IPS-18c (cell line): ENCODE data around the gene TCP11L1.

Experiments used
- H3K4me3 ChIP-seq: 2 replicates; pipeline ENCODE4 v1.7.0; 2013; ENCODE audit warnings: low read depth, mild to moderate bottlenecking, low read length, moderate library complexity; ENCODE audit not compliant: insufficient read depth
- H3K9me3 ChIP-seq: one replicate; pipeline ENCODE4 v1.6.1; 2013; ENCODE audit warnings: mild to moderate bottlenecking, low read length, moderate library complexity; ENCODE audit not compliant: control insufficient read depth, insufficient read depth

Gene TCP11L1

GRCh38 chr11:33055375-33055774 lies 16.0 kb downstream of the TCP11L1 start:
- Histone ChIP-seq H3K4me3 (no peak overlapping the region), H3K9me3 (peaks cover 2% of the 10 kb centered on the region)

GRCh38 chr11:33057284-33057683 lies 17.9 kb downstream of the TCP11L1 start:
- Histone ChIP-seq H3K4me3 (no peak overlapping the region), H3K9me3 (peaks cover 2% of the 10 kb centered on the region)

- no peaks in the 10 kb centered on the region for H3K9me3 ChIP-seq
- H3K4me3 ChIP-seq = no peak overlapping the region
These were observed 20.1 kb downstream of the TCP11L1 start for GRCh38 chr11:33059331-33060007.

GRCh38 chr11:33060271-33060670 lies 20.9 kb downstream of the TCP11L1 start:
- no peak overlapping the region for H3K4me3 ChIP-seq

GRCh38 chr11:33062137-33062536 lies 22.8 kb downstream of the TCP11L1 start:
- H3K4me3 ChIP-seq = no peak overlapping the region
- H3K9me3 ChIP-seq = no peaks in the 10 kb centered on the region

More at GRCh38 chr11:33060271-33060670, 20.9 kb downstream of the TCP11L1 start:
- H3K9me3 ChIP-seq = no peaks in the 10 kb centered on the region

- Histone ChIP-seq H3K9me3 (no peaks in the 10 kb centered on the region), H3K4me3 (no peak overlapping the region)
These were observed 24.0 kb downstream of the TCP11L1 start for GRCh38 chr11:33063326-33063881.

GRCh38 chr11:33064033-33064825 lies 24.9 kb downstream of the TCP11L1 start:
- Histone ChIP-seq H3K9me3 (no peaks in the 10 kb centered on the region), H3K4me3 (no peak overlapping the region)

- no peak overlapping the region for H3K4me3 ChIP-seq
- no peaks in the 10 kb centered on the region for H3K9me3 ChIP-seq
These were observed 25.5 kb downstream of the TCP11L1 start for GRCh38 chr11:33064866-33065265.

GRCh38 chr11:33065445-33066178 lies 26.2 kb downstream of the TCP11L1 start:
- Histone ChIP-seq H3K4me3 (no peak overlapping the region), H3K9me3 (no peaks in the 10 kb centered on the region)

GRCh38 chr11:33067294-33067693 lies 27.9 kb downstream of the TCP11L1 start:
- H3K4me3 ChIP-seq = no peak overlapping the region
- no peaks in the 10 kb centered on the region for H3K9me3 ChIP-seq

GRCh38 chr11:33068611-33069340 lies 29.4 kb downstream of the TCP11L1 start:
- H3K9me3 ChIP-seq = no peaks in the 10 kb centered on the region
- H3K4me3 ChIP-seq = no peak overlapping the region

- H3K9me3 ChIP-seq = no peaks in the 10 kb centered on the region
These were observed 33.1 kb downstream of the TCP11L1 start for GRCh38 chr11:33072465-33072864.

GRCh38 chr11:33083918-33084317 lies 44.5 kb downstream of the TCP11L1 start:
- Histone ChIP-seq H3K4me3 (no peak overlapping the region), H3K9me3 (no peaks in the 10 kb centered on the region)

More at GRCh38 chr11:33072465-33072864, 33.1 kb downstream of the TCP11L1 start:
- no peak overlapping the region for H3K4me3 ChIP-seq

GRCh38 chr11:33086017-33086416 lies 46.6 kb downstream of the TCP11L1 start:
- Histone ChIP-seq H3K9me3 (no peaks in the 10 kb centered on the region), H3K4me3 (no peak overlapping the region)

- no peak overlapping the region for H3K4me3 ChIP-seq
- no peaks in the 10 kb centered on the region for H3K9me3 ChIP-seq
These were observed 50.4 kb downstream of the TCP11L1 start for GRCh38 chr11:33089776-33090175.

GRCh38 chr11:33094157-33094556 lies 54.8 kb downstream of the TCP11L1 start:
- H3K9me3 ChIP-seq = no peaks in the 10 kb centered on the region
- no peak overlapping the region for H3K4me3 ChIP-seq

GRCh38 chr11:33103836-33104235 lies 64.5 kb downstream of the TCP11L1 start:
- no peaks in the 10 kb centered on the region for H3K9me3 ChIP-seq

More at GRCh38 chr11:33103836-33104235, 64.5 kb downstream of the TCP11L1 start:
- no peak overlapping the region for H3K4me3 ChIP-seq
